PC-3 (cell line): ENCODE measurements around the gene ERCC4. TPM values are rescaled to one million over a fixed set of nuclear protein-coding genes. Genes with fewer than 3 reads are reported as not detected.

Source experiments
- ATAC-seq: fragments of 200-7000 bp; cut with Tn5 transposase; 2 replicates; pipeline ENCODE4 v1.9.1; 2020; ENCODE audit warnings: mild to moderate bottlenecking, moderate library complexity
- BruUV-seq: library from RNA; stranded (reverse); fragments of 400-500 nt; replicated peaks from 2 replicates; lab custom pipeline; 2021; lab: Mats Ljungman, UMichigan
- CTCF ChIA-PET: fragments of 300-600 bp; sonication (Branson Sonifier 250); formaldehyde crosslinking; loops from one replicate; lab custom pipeline; 2022; ENCODE audit warnings: antibody characterized with exemption; lab: Charles Lee
- POLR2A ChIA-PET: fragments of 300-600 bp; sonication (Branson Sonifier 250); formaldehyde crosslinking; loops from one replicate; lab custom pipeline; 2022; ENCODE audit warnings: antibody characterized with exemption; ENCODE audit not compliant: unreplicated experiment; lab: Charles Lee
- DNase-seq: peaks from one replicate; pipeline ENCODE4 v3.0.0-alpha.2; 2015
- H2AFZ ChIP-seq: fragments of 300-600 bp; sonication (generic); 2 replicates; pipeline ENCODE4 v1.6.0; 2016; ENCODE audit warnings: antibody characterized with exemption, low read length
- H3F3A ChIP-seq: fragments of 300-600 bp; sonication (generic); one replicate; pipeline ENCODE4 v1.6.0; 2017; ENCODE audit warnings: antibody characterized with exemption, low read length, control low read depth, mild to moderate bottlenecking; ENCODE audit not compliant: unreplicated experiment
- H3K27ac ChIP-seq: fragments of 300-600 bp; sonication (generic); 2 replicates; pipeline ENCODE4 v1.5.1; 2016; ENCODE audit warnings: mild to moderate bottlenecking, low read length
- H3K27me3 ChIP-seq: fragments of 300-600 bp; sonication (generic); 2 replicates; pipeline ENCODE4 v1.6.1; 2016; ENCODE audit warnings: low read length, mixed read lengths
- H3K36me3 ChIP-seq: fragments of 300-600 bp; sonication (generic); 2 replicates; pipeline ENCODE4 v1.6.1; 2016; ENCODE audit warnings: low read depth, mixed run types, low read length, mixed read lengths
- H3K4me1 ChIP-seq: fragments of 300-600 bp; sonication (generic); 2 replicates; pipeline ENCODE4 v1.5.1; 2016; ENCODE audit warnings: low read length; ENCODE audit not compliant: insufficient read depth
- H3K4me2 ChIP-seq: fragments of 300-600 bp; sonication (generic); 2 replicates; pipeline ENCODE4 v1.6.0; 2016; ENCODE audit warnings: low read length
- H3K4me3 ChIP-seq: fragments of 300-600 bp; sonication (generic); 2 replicates; pipeline ENCODE4 v1.5.1; 2016; ENCODE audit warnings: mild to moderate bottlenecking, low read length, mixed read lengths
- H3K79me2 ChIP-seq: fragments of 300-600 bp; sonication (generic); 2 replicates; pipeline ENCODE4 v1.6.1; 2017; ENCODE audit warnings: low read length, mixed read lengths
- H3K9ac ChIP-seq: fragments of 300-600 bp; sonication (generic); 2 replicates; pipeline ENCODE4 v1.6.0; 2016; ENCODE audit warnings: mild to moderate bottlenecking, low read length
- H3K9me2 ChIP-seq: fragments of 300-600 bp; sonication (generic); replicated peaks from 2 replicates; pipeline ENCODE4 v1.6.1; 2016; ENCODE audit warnings: mixed run types, low read length, mixed read lengths
- H3K9me3 ChIP-seq: fragments of 300-600 bp; sonication (generic); 2 replicates; pipeline ENCODE4 v1.6.1; 2016; ENCODE audit warnings: low read length, mixed read lengths
- H4K20me1 ChIP-seq: fragments of 300-600 bp; sonication (generic); 2 replicates; pipeline ENCODE4 v1.6.1; 2016; ENCODE audit warnings: low read length, mixed read lengths
- CTCF ChIP-seq: fragments of 300-600 bp; sonication (generic); conservative IDR thresholded peaks from 2 replicates; pipeline ENCODE4 v1.5.1; 2017; ENCODE audit warnings: antibody characterized with exemption, low read depth, mild to moderate bottlenecking, low read length
- EZH2 ChIP-seq: fragments of 300-600 bp; sonication (generic); IDR thresholded peaks from one replicate; pipeline ENCODE4 v1.6.1; 2017; ENCODE audit warnings: antibody characterized with exemption, mild to moderate bottlenecking, low read length; ENCODE audit not compliant: unreplicated experiment
- EZH2phosphoT487 ChIP-seq: fragments of 300-600 bp; sonication (generic); IDR thresholded peaks from 2 replicates; pipeline ENCODE4 v1.6.1; 2018; ENCODE audit warnings: mild to moderate bottlenecking, antibody characterized with exemption, low read length, borderline replicate concordance
- intact Hi-C: fragments of 100-400 bp; cut with micrococcal nuclease; formaldehyde crosslinking; loops from 2 replicates; pipeline ENCODE4 v1.9.0; 2023
- total RNA-seq: library from RNA; depleted of rRNA; stranded (reverse); fragments of >200 nt; gene quantifications from 2 replicates; pipeline ENCODE4 v1.2.3, GENCODE V29; 2014

The ERCC4 gene
- total RNA-seq, 1 experiment from 2014 or later = 3.2 TPM

GRCh38 chr16:13906168-13907089 lies 13.5 kb upstream of the ERCC4 start:
- Histone ChIP-seq H3K27me3 (peaks cover 11% of the 10 kb centered on the region; the same call in 1 of the 2 replicates), H3K9ac (no peak overlapping the region), H3K27ac (no peak overlapping the region), H2AFZ (no peak overlapping the region), H4K20me1 (no peaks in the 10 kb centered on the region), H3K79me2 (no peaks in the 10 kb centered on the region), H3K9me3 (no peaks in the 10 kb centered on the region), H3K4me1 (no peaks in the 10 kb centered on the region), H3K9me2 (no peaks in the 10 kb centered on the region), H3K4me3 (no peak overlapping the region), H3K36me3 (no peaks in the 10 kb centered on the region), H3F3A (no peaks in the 10 kb centered on the region), H3K4me2 (no peak overlapping the region)
- POLR2A ChIA-PET = no interaction called here
- CTCF ChIA-PET = no interaction called here
- DNase-seq (no peak), ATAC-seq (no peak)
- intact Hi-C loops = no loop called here
- TF ChIP-seq EZH2 (no peak), EZH2phosphoT487 (no peak), CTCF (no peak)
- no TSS peak for BruUV-seq

- no peaks in the 10 kb centered on the region for H3K9me2 ChIP-seq
- DNase-seq (no peak), ATAC-seq (no peak)
- peaks cover 11% of the 10 kb centered on the region; the same call in 1 of the 2 replicates for H3K27me3 ChIP-seq
- H3K36me3 ChIP-seq = no peaks in the 10 kb centered on the region
- CTCF ChIA-PET = no interaction called here
- H3K27ac ChIP-seq = no peak overlapping the region
- no TSS peak for BruUV-seq
- no peaks in the 10 kb centered on the region for H4K20me1 ChIP-seq
- no peak overlapping the region for H3K9ac ChIP-seq
- intact Hi-C loops = no loop called here
- no peaks in the 10 kb centered on the region for H3K9me3 ChIP-seq
- no peak overlapping the region for H3K4me2 ChIP-seq
- no peaks in the 10 kb centered on the region for H3K4me1 ChIP-seq
- H3K4me3 ChIP-seq = no peak overlapping the region
- POLR2A ChIA-PET = no interaction called here
- H3K79me2 ChIP-seq = no peaks in the 10 kb centered on the region
- no peak for TF ChIP-seq EZH2
- no peak for TF ChIP-seq EZH2phosphoT487
- TF ChIP-seq CTCF = no peak
- H2AFZ ChIP-seq = no peak overlapping the region
- no peaks in the 10 kb centered on the region for H3F3A ChIP-seq
Observed at GRCh38 chr16:13907431-13907830, 12.5 kb upstream of the ERCC4 start.

GRCh38 chr16:13909069-13909468 lies 10.9 kb upstream of the ERCC4 start:
- no peaks in the 10 kb centered on the region for H3K9me3 ChIP-seq
- peaks cover 11% of the 10 kb centered on the region; the same call in 1 of the 2 replicates for H3K27me3 ChIP-seq
- ATAC-seq = no peak
- CTCF ChIA-PET = no interaction called here
- intact Hi-C loops = no loop called here
- H3K4me1 ChIP-seq = no peaks in the 10 kb centered on the region
- no peaks in the 10 kb centered on the region for H4K20me1 ChIP-seq
- no peak for TF ChIP-seq CTCF
- TF ChIP-seq EZH2 = no peak
- no peak for TF ChIP-seq EZH2phosphoT487
- H3K9me2 ChIP-seq = no peaks in the 10 kb centered on the region
- no TSS peak for BruUV-seq
- POLR2A ChIA-PET = no interaction called here
- no peaks in the 10 kb centered on the region for H3F3A ChIP-seq
- H3K4me3 ChIP-seq = no peak overlapping the region
- DNase-seq = no peak
- H3K36me3 ChIP-seq = no peaks in the 10 kb centered on the region
- H3K4me2 ChIP-seq = no peak overlapping the region
- no peaks in the 10 kb centered on the region for H3K79me2 ChIP-seq
- H3K9ac ChIP-seq = no peak overlapping the region
- no peak overlapping the region for H2AFZ ChIP-seq
- H3K27ac ChIP-seq = no peak overlapping the region
